ENCODE data around the gene SNX33. TPM values are rescaled to one million over a fixed set of nuclear protein-coding genes. Genes with fewer than 3 reads are reported as not detected.

SNX33 gene
- total and polyA plus RNA-seq, 2 of the 13 experiments (the other 11 are each of a cell fraction or from before 2014, with no cell fraction given) = 11.0 to 11.6 TPM

- TF ChIP-seq U2AF1 (optimal IDR thresholded peaks at IDR 0.05; ENCODE audit: low read depth, low read length) (no peak), MXD1 (CRISPR knock-in tag; IDR thresholded peaks at IDR 0.05) (peak; percentile 49; the same call in 1 of the 2 replicates), IKZF1 (IDR thresholded peaks at IDR 0.05) (no peak), SAP130 (CRISPR knock-in tag; IDR thresholded peaks at IDR 0.05; ENCODE audit: low read depth) (peak; percentile 96), ZNF530 (CRISPR knock-in tag; IDR thresholded peaks at IDR 0.05; ENCODE audit: low read depth) (no peak), SALL1 (CRISPR knock-in tag; IDR thresholded peaks at IDR 0.05) (peak; percentile 77; the same call in 1 of the 2 replicates), ZNF280D (CRISPR knock-in tag; IDR thresholded peaks at IDR 0.05) (no peak), LCORL (IDR thresholded peaks at IDR 0.05) (no peak), LCORL (CRISPR knock-in tag; IDR thresholded peaks at IDR 0.05) (peak; percentile 94), CENPBD1 (CRISPR knock-in tag; IDR thresholded peaks at IDR 0.05; ENCODE audit: borderline replicate concordance, low read depth) (no peak), ZNF616 (CRISPR knock-in tag; IDR thresholded peaks at IDR 0.05; ENCODE audit: low read depth) (0 out of 2 replicates have a peak, but pooled peaks have one; percentile 27), ZNF362 (CRISPR knock-in tag; IDR thresholded peaks at IDR 0.05; ENCODE audit: borderline replicate concordance) (no peak), HOXD1 (CRISPR knock-in tag; IDR thresholded peaks at IDR 0.05) (no peak; the same call in 1 of the 2 replicates), MTF2 (CRISPR knock-in tag; IDR thresholded peaks at IDR 0.05; ENCODE audit: borderline replicate concordance) (no peak), ZFAT (CRISPR knock-in tag; conservative IDR thresholded peaks at IDR 0.05) (no peak), MIER3 (CRISPR knock-in tag; IDR thresholded peaks at IDR 0.05; ENCODE audit: borderline replicate concordance) (peak; percentile 33; the same call in 1 of the 2 replicates), SIX4 (CRISPR knock-in tag; IDR thresholded peaks at IDR 0.05) (0 out of 2 replicates have a peak, but pooled peaks have one; percentile 7), PCBP2 (optimal IDR thresholded peaks at IDR 0.05; ENCODE audit: low read depth, low read length, poor library complexity, severe bottlenecking) (no peak), ZMYM3 (CRISPR knock-in tag; IDR thresholded peaks at IDR 0.05) (peak; percentile 68), MAX (IDR thresholded peaks at IDR 0.05) (peak; percentile 50)
These were observed 3.4 kb downstream of the SNX33 start (continued) for GRCh38 chr15:75650908-75651809.
